GM23248 (cell line): Measurements from ENCODE around the gene ZBTB48. TPM values are rescaled to one million over a fixed set of nuclear protein-coding genes. Genes with fewer than 3 reads are reported as not detected.

Experiments
- DNase-seq: peaks from one replicate; pipeline ENCODE4 v3.0.0-alpha.2; 2015
- H2AFZ ChIP-seq: fragments of 200-600 bp; sonication (generic); 2 replicates; pipeline ENCODE4 v1.6.1; 2016; ENCODE audit warnings: antibody characterized with exemption
- H3F3A ChIP-seq: fragments of 200-600 bp; sonication (generic); 2 replicates; pipeline ENCODE4 v1.6.1; 2016; ENCODE audit warnings: mild to moderate bottlenecking, antibody characterized with exemption, mixed run types; ENCODE audit not compliant: insufficient read depth
- H3K27ac ChIP-seq: fragments of 200-600 bp; sonication (generic); 2 replicates; pipeline ENCODE4 v1.5.1; 2016; ENCODE audit warnings: mild to moderate bottlenecking
- H3K27me3 ChIP-seq: fragments of 200-600 bp; sonication (generic); replicated peaks from 2 replicates; pipeline ENCODE4 v1.6.1; 2016; ENCODE audit warnings: mild to moderate bottlenecking; ENCODE audit not compliant: insufficient read depth
- H3K36me3 ChIP-seq: fragments of 200-600 bp; sonication (generic); 2 replicates; pipeline ENCODE4 v1.6.1; 2016; ENCODE audit warnings: low read depth, mild to moderate bottlenecking
- H3K4me1 ChIP-seq: fragments of 200-600 bp; sonication (generic); 2 replicates; pipeline ENCODE4 v1.6.1; 2016; ENCODE audit warnings: mild to moderate bottlenecking; ENCODE audit not compliant: insufficient read depth
- H3K4me2 ChIP-seq: fragments of 200-600 bp; sonication (generic); one replicate; pipeline ENCODE4 v1.6.1; 2016; ENCODE audit warnings: mild to moderate bottlenecking; ENCODE audit not compliant: unreplicated experiment
- H3K4me3 ChIP-seq: fragments of 200-600 bp; sonication (generic); 2 replicates; pipeline ENCODE4 v1.5.1; 2016; ENCODE audit warnings: mild to moderate bottlenecking
- H3K79me2 ChIP-seq: fragments of 200-600 bp; sonication (generic); 2 replicates; pipeline ENCODE4 v1.6.1; 2016; ENCODE audit warnings: mild to moderate bottlenecking; ENCODE audit not compliant: insufficient read depth
- H3K9ac ChIP-seq: fragments of 200-600 bp; sonication (generic); 2 replicates; pipeline ENCODE4 v1.6.1; 2016; ENCODE audit warnings: mild to moderate bottlenecking
- H3K9me2 ChIP-seq: fragments of 200-600 bp; sonication (generic); 2 replicates; pipeline ENCODE4 v1.6.1; 2016; ENCODE audit warnings: mixed run types, mild to moderate bottlenecking, moderate library complexity; ENCODE audit not compliant: insufficient read depth
- H3K9me3 ChIP-seq: fragments of 200-600 bp; sonication (generic); one replicate; pipeline ENCODE4 v1.6.1; 2017; ENCODE audit warnings: low read depth
- H4K20me1 ChIP-seq: fragments of 200-600 bp; sonication (generic); 2 replicates; pipeline ENCODE4 v1.6.0; 2016; ENCODE audit not compliant: insufficient read depth
- EZH2 ChIP-seq: fragments of 200-600 bp; sonication (generic); IDR thresholded peaks from 2 replicates; pipeline ENCODE4 v1.6.1; 2018; ENCODE audit warnings: antibody characterized with exemption, mild to moderate bottlenecking; ENCODE audit not compliant: insufficient read depth, poor library complexity, severe bottlenecking
- EZH2phosphoT487 ChIP-seq: fragments of 200-600 bp; sonication (generic); IDR thresholded peaks from 2 replicates; pipeline ENCODE4 v1.6.1; 2018; ENCODE audit warnings: antibody characterized with exemption, moderate library complexity, mild to moderate bottlenecking, low read depth; ENCODE audit not compliant: insufficient read depth
- WGBS, 2 experiments: methylation state at CpG; one replicate each; pipeline ENCODE4 v1.1.6; 2015 to 2017; ENCODE audit warnings: low lambda C conversion rate in 2 of 2, low coverage in 1 of 2; ENCODE audit errors: missing lambda C conversion rate in 2 of 2; 5-methylcytosine and 5-hydroxymethylcytosine counted together
- in situ Hi-C: fragments of 300-500 bp; cut with MboI; formaldehyde crosslinking; loops from 2 replicates; pipeline ENCODE4 v1.15.0; 2020
- polyA plus RNA-seq: library from polyadenylated mRNA; unstranded; fragments of >200 nt; fragmentation: Nextera tagmentation; extraction: Ambion mirVana; gene quantifications from 2 replicates; pipeline ENCODE4 v1.2.1, GENCODE V29; 2016
- total RNA-seq: library from RNA; depleted of rRNA; stranded (reverse); fragments of >200 nt; shearing (Covaris generic); gene quantifications from 2 replicates; pipeline ENCODE4 v1.2.3, GENCODE V29; 2014

The ZBTB48 gene
- total and polyA plus RNA-seq, 2 experiments from 2014 or later = 15.4 to 16.4 TPM

GRCh38 chr1:6580593-6581409, 1.0 kb downstream of the ZBTB48 start:
- DNase-seq = peak; percentile 62
- Histone ChIP-seq H3K9ac (peak overlapping the region; percentile 92), H4K20me1 (no peaks in the 10 kb centered on the region), H3K4me1 (peaks cover 9% of the 10 kb centered on the region; the same call in 1 of the 2 replicates), H3K9me3 (no peaks in the 10 kb centered on the region), H3K27ac (peak overlapping the region; percentile 52), H3K4me2 (peak overlapping the region; percentile 85), H3K4me3 (peak overlapping the region; percentile 81), H3K79me2 (peaks cover 46% of the 10 kb centered on the region), H3K36me3 (no peaks in the 10 kb centered on the region), H3F3A (no peaks in the 10 kb centered on the region), H3K27me3 (no peaks in the 10 kb centered on the region), H3K9me2 (no peaks in the 10 kb centered on the region), H2AFZ (peak overlapping the region; percentile 85)
- WGBS, 2 experiments = 30 to 31% methylated on average over 19 of the region's 19 CpGs
- TF ChIP-seq EZH2phosphoT487 = no peak
- TF ChIP-seq EZH2 = no peak
- in situ Hi-C loops = no loop called here

- H3K9ac ChIP-seq = no peak overlapping the region
- no peak overlapping the region for H3K4me2 ChIP-seq
These were observed 1.9 kb downstream of the ZBTB48 start for GRCh38 chr1:6581561-6582305.

GRCh38 chr1:6582370-6582769, 2.6 kb downstream of the ZBTB48 start:
- peaks cover 46% of the 10 kb centered on the region for H3K79me2 ChIP-seq
- H3K27ac ChIP-seq = no peak overlapping the region
- H3K27me3 ChIP-seq = no peaks in the 10 kb centered on the region
- H3F3A ChIP-seq = no peaks in the 10 kb centered on the region
- H3K9ac ChIP-seq = no peak overlapping the region
- no peaks in the 10 kb centered on the region for H3K9me2 ChIP-seq
- in situ Hi-C loops = no loop called here
- H3K4me2 ChIP-seq = no peak overlapping the region
- TF ChIP-seq EZH2phosphoT487 (no peak), EZH2 (no peak)
- no peak for DNase-seq
- no peak overlapping the region for H2AFZ ChIP-seq
- H3K36me3 ChIP-seq = no peaks in the 10 kb centered on the region
- WGBS, 2 experiments = 92 to 100% methylated on average over 1 of the region's 1 CpG
- H3K4me3 ChIP-seq = no peak overlapping the region
- H3K9me3 ChIP-seq = no peaks in the 10 kb centered on the region
- H4K20me1 ChIP-seq = no peaks in the 10 kb centered on the region
- peaks cover 9% of the 10 kb centered on the region; the same call in 1 of the 2 replicates for H3K4me1 ChIP-seq

More at GRCh38 chr1:6581561-6582305, 1.9 kb downstream of the ZBTB48 start:
- in situ Hi-C loops = no loop called here
- Histone ChIP-seq H3K4me1 (peaks cover 9% of the 10 kb centered on the region; the same call in 1 of the 2 replicates), H4K20me1 (no peaks in the 10 kb centered on the region), H3K9me3 (no peaks in the 10 kb centered on the region), H3K27ac (no peak overlapping the region), H3F3A (no peaks in the 10 kb centered on the region), H3K36me3 (no peaks in the 10 kb centered on the region), H3K9me2 (no peaks in the 10 kb centered on the region), H3K79me2 (peaks cover 46% of the 10 kb centered on the region), H3K4me3 (no peak overlapping the region), H3K27me3 (no peaks in the 10 kb centered on the region), H2AFZ (no peak overlapping the region)
- no peak for TF ChIP-seq EZH2
- no peak for TF ChIP-seq EZH2phosphoT487
- no peak for DNase-seq
- WGBS, 2 experiments = 88 to 89% methylated on average over 10 of the region's 10 CpGs
